HEK293T (cell line): ENCODE data around the gene SETBP1.

Source experiments
- CTBP1 ChIP-seq: fragments of 450-650 bp; IDR thresholded peaks from 2 replicates; pipeline ENCODE4 v1.6.1; 2016; ENCODE audit warnings: borderline replicate concordance
- FOXA1 ChIP-seq: fragments of 450-650 bp; IDR thresholded peaks from 2 replicates; pipeline ENCODE4 v1.6.1; 2016; ENCODE audit warnings: mild to moderate bottlenecking
- FOXK2 ChIP-seq: fragments of 450-650 bp; IDR thresholded peaks from 2 replicates; pipeline ENCODE4 v1.6.1; 2016; ENCODE audit warnings: mild to moderate bottlenecking
- FOXM1 ChIP-seq: fragments of 450-650 bp; IDR thresholded peaks from 2 replicates; pipeline ENCODE4 v1.6.1; 2017; ENCODE audit warnings: mild to moderate bottlenecking, borderline replicate concordance
- LEF1 ChIP-seq: fragments of 450-650 bp; IDR thresholded peaks from 2 replicates; pipeline ENCODE4 v1.6.1; 2017; ENCODE audit warnings: mild to moderate bottlenecking, borderline replicate concordance
- NFRKB ChIP-seq: fragments of 450-650 bp; IDR thresholded peaks from 2 replicates; pipeline ENCODE4 v1.6.1; 2016; ENCODE audit warnings: mild to moderate bottlenecking, moderate library complexity
- PKNOX1 ChIP-seq: fragments of 450-650 bp; IDR thresholded peaks from 2 replicates; pipeline ENCODE4 v1.6.1; 2016
- SP1 ChIP-seq: fragments of 450-650 bp; IDR thresholded peaks from 2 replicates; pipeline ENCODE4 v1.6.1; 2017
- SUZ12 ChIP-seq: fragments of 450-650 bp; IDR thresholded peaks from 2 replicates; pipeline ENCODE4 v1.6.1; 2016; ENCODE audit warnings: mild to moderate bottlenecking
- TARDBP ChIP-seq: fragments of 450-650 bp; IDR thresholded peaks from 2 replicates; pipeline ENCODE4 v1.6.1; 2016
- ZNF384 ChIP-seq: fragments of 450-650 bp; IDR thresholded peaks from 2 replicates; pipeline ENCODE4 v1.6.1; 2016

- no peak for TF ChIP-seq CTBP1
- TF ChIP-seq TARDBP: no peak
- TF ChIP-seq FOXK2: no peak
- TF ChIP-seq FOXM1: no peak
- no peak for TF ChIP-seq SP1
- no peak for TF ChIP-seq SUZ12
- no peak for TF ChIP-seq LEF1
- TF ChIP-seq ZNF384: no peak
- TF ChIP-seq NFRKB: no peak
- no peak for TF ChIP-seq FOXA1
- no peak for TF ChIP-seq PKNOX1
Observed at GRCh38 chr18:44876024-44876423, 195.3 kb downstream of the SETBP1 start.
